ENCODE measurements around the gene ACY1.

GRCh38 chr3:51961602-51962569 lies 21.4 kb upstream of the ACY1 start:
- TF ChIP-seq CTCF (IDR thresholded peaks at IDR 0.05): no peak
- no peak for TF ChIP-seq POLR2A (IDR thresholded peaks at IDR 0.05)

All from body of pancreas (tissue), 4 donors.